Measurements from ENCODE around the gene AFF3.

AFF3 gene

GRCh38 chr2:99850084-99850710 lies 292.2 kb downstream of the AFF3 start:
- DNase-seq: no peak

GRCh38 chr2:99846462-99847107 lies 295.8 kb downstream of the AFF3 start:
- DNase-seq: no peak

DNA sequence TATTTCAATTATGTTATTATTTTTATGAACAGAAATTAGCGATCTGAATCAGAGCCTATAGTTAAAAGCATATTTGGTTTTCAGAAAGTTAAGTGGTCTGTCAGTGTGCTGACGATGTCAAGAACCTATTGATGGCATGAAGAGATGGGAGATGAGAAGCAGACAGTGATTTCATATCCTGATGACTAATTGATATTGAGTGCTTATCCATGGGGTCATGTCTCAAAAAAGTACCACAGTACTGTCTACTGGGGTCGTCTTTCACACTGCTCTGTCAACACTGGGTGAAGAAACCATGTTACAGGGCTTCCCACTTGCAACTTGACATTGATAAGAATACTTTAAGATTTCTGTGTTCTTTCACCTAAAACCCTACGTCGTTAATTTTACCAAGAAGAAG lies 297.1 kb downstream of the AFF3 start:
- no peak for DNase-seq

DNA sequence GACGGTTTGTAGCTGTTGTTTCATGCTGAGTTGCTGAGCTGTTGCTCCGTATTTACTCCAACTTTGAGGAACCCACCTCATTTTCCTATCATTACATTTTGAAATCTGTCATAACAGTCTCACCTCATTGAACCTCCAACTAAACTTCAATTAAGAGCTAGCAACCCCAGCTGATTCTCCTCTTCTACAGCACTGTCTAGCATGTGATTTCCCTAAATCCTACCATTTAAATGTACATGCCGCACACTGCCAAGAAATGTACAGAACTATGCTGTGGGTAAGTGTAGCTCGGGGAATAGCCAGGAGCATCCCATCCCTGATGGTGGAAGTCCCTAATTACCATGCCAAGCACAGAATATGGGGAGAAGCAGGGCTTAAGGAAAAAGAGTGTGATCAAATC lies 299.9 kb downstream of the AFF3 start:
- DNase-seq: no peak

DNA sequence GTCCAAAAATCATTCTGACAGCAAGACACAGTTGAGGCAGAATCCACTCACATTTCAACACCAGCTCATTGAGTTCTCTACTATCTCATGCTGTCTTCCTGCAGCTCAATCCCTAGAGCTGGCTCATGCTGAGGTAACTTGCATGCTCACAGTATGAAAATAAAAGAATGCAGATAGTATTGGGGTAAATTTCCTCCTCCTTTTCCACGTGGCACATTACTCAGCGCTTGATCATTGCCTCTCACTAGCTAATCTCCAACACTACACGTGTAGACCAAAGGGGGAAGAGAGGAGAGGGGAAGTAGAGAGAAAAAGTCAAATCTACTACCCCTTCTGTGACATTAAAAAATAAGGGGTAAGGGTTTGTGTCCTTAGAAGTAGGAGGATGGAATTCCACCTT lies 300.6 kb downstream of the AFF3 start:
- no peak for DNase-seq

DNA sequence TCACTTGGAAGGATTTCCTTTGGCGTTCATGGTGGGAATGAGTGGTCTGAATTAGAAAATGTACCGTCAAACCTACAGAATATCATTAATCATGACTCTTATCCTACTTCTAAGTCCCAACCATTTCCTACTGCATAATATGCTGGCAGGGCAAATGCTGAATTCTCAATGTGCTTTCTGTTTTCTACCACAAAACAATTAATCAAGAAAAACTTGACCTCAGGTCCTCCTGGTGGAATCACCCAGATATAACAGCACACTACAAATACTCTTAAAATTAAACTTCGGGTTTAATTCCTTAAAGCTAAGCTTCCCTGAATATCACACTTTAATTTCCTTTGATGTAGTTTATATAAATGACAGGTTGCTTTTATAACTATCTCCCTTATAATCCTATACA lies 301.6 kb downstream of the AFF3 start:
- DNase-seq: no peak

GRCh38 chr2:99836690-99837605 lies 305.4 kb downstream of the AFF3 start:
- DNase-seq: no peak

DNA sequence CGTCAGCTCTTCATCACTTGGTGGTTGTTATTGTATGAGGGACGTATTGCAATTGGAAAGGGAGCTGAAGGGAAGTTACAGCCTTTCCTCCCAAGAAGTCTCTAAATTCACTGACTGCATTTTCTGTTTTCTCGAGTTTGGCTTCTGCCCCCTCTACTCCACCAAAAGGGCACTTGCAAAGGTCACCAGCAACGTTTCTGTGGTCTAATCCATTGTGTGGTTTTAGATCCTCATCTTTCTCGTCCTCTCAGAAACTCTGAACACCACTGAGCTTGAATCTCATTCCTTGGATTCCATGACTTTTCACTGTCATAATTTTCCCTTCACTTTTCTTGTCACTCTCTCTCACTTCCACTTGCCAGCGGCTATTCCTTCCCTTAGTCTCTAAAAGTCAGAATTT lies 308.0 kb downstream of the AFF3 start:
- no peak for DNase-seq

GRCh38 chr2:99833586-99834201 lies 308.7 kb downstream of the AFF3 start:
- no peak for DNase-seq

DNA sequence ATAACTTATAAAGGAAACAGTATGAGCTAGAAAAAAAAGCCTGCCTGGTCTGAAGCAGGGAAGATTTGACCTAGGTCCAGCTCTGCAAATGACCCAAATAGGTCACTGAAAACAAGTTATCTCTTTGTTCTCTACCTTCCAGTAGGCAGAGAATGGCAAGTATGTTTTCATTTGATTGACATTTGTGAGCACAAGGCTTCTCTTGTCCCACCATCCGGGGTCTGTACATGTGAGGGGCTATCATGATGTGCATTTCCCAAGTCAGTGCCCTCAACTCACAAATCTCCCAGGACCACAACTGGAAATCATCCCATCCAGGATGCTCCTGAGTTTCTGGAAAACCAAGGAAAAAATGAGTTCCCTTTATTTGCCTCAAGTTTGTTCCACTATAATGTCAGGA lies 309.5 kb downstream of the AFF3 start:
- DNase-seq: no peak

- no peak for DNase-seq
Observed at GRCh38 chr2:99831772-99832171, 310.6 kb downstream of the AFF3 start.

DNA sequence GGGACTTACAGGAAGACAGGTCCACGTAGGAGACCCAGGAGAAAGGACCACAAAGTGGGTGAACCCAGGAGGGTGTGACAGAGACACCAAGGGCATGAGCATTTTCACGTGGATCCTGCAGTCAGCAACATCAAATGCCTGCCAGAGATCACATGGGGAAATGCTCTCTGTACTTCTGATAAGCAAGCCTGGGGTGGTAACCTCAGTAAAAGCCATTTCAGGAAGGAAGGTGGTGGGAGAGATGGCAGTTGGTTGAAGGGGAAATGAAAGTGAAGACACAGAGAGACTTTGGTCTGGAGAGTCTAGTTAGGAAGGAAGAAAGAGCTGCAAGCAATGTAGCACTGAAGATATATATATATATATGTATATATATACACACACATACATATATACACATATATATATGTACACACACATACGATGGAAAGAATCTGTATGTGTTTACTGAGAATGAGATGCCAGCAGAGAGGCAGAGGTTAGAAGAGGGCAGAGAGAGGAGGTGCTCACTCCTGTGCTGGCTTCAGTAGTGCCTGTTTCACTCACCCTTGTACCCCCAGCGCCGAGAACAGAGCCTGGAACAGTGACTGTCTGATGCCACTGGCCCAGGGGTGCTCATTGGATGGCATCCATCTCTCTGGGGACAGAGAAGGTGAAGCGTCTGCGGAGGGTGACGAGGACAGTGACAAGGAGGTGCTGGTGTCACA lies 314.9 kb downstream of the AFF3 start:
- no peak for DNase-seq

- no peak for DNase-seq
Observed at GRCh38 chr2:99825630-99826029, 316.8 kb downstream of the AFF3 start.

DNA sequence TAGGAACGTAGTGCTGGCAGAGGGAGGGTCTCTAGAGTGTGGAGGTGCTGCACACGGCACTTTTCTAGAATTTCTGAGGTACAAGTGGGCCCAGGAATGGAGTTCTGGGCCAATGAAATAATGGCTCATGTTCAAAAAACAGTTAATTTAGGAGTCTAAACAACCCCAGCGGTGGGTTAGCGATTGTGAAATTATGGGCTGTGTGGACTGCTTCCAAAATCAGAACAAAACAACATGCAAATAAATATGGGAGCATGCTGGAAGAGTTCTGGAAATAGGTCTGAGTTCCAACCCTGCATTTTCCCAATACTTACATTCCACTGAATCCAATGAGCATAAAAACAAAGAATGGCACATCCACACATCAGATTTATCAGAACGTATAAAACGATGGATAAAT lies 317.6 kb downstream of the AFF3 start:
- DNase-seq: no peak

- no peak for DNase-seq
Observed at GRCh38 chr2:99822474-99823207, 319.7 kb downstream of the AFF3 start.

DNA sequence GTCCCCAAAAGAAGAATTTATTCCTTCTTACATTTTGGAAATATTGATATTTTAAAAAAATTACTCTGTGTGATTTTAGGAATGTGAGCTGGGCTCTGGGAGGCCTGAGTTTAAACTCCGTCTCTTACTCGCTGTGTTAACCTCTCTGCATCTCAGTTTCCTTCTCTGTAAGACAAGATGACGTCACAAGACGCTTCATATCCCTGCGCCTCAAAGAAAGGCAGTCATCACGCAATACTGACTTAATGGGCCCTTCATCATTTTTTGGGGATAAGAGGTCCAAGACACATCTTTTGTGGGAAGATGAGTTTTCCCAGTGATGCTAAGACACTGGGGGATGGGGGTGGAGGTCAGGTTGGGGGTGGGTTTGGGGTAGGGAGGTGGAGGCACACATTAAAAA lies 320.4 kb downstream of the AFF3 start:
- no peak for DNase-seq

- DNase-seq: no peak
Observed at GRCh38 chr2:99821572-99821971, 320.8 kb downstream of the AFF3 start.

- no peak for DNase-seq
Observed at GRCh38 chr2:99821039-99821438, 321.4 kb downstream of the AFF3 start.

DNA sequence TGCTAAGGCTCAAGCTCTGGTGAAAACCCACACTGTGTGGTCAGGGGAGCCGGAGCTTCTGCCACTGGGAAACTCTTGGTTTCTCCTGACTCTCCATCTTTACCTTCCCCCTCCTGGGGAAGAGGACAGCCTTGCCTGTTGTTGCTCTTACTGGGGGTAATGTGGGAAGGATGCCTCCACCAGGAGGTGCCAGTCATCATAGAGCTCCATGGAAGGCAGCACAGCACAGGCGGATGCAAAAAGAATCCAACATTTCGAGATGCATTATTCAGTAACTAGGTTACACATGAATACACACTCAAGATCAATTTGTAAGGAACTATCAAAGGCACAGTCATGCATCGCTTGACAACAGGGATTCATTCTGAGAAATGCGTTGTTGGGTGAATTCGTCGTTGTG lies 322.6 kb downstream of the AFF3 start:
- DNase-seq: no peak

GRCh38 chr2:99818842-99819241 lies 323.5 kb downstream of the AFF3 start:
- no peak for DNase-seq

DNA sequence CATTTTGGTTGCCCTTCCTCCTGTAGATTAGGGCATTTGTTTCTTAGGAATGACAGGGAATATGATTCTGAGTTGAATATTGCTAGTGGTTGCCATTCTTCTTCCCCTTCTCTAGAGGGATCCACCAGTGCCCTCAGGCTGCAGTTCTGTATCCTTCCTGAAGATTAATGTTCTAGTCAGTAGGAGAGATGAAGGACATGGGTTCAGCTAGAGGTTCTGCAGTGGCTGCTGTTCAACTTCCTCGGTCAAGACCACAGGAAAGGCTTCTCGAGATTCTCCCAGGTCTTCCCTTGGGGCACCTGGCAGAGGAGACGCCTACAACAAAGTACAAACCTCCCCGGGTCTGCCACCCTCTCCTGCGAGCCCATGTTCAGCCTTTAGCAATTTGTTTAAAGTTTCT lies 325.5 kb downstream of the AFF3 start:
- DNase-seq: no peak

DNA sequence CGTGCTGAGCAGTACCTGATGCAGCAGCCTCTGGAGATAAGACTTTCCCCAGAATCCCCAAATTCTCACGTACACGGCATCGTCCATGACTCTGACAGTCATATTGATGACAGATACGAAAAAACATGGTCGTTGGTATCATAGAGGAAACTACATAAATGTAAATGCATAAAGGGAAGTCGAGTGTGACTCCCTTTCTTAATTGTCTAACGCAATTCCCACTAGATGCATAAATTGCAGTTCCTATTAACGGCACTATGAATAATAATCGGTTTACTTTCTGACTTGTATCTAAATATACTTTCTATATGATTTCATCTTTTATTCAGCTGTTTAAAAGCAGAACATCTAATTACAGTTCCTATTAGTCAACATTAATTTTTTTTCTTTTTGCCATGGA lies 330.0 kb downstream of the AFF3 start:
- no peak for DNase-seq
